ENCODE measurements around the gene MEGF11.

GRCh38 chr15:66276546-66276945 is 23.0 kb upstream of the MEGF11 start:
- TF ChIP-seq EZH2 (IDR thresholded peaks at IDR 0.05) (no peak), POLR2AphosphoS5 (IDR thresholded peaks at IDR 0.05; ENCODE audit: borderline replicate concordance, low read depth, low read length) (no peak), FOXP2 (optimal IDR thresholded peaks at IDR 0.05; ENCODE audit: control extremely low read depth, extremely low read length, insufficient read depth) (no peak)
